GM10847 (cell line): Measurements from ENCODE around the gene IMPDH2.
A peak's percentile ranks its signal among the peaks of the same experiment; 100 is the strongest.

Source experiments
- POLR2A ChIP-seq: IDR thresholded peaks from 2 replicates; pipeline ENCODE4 v1.6.1; 2011; ENCODE audit not compliant: insufficient read length; ENCODE audit errors: extremely low read depth

IMPDH2 gene

DNA sequence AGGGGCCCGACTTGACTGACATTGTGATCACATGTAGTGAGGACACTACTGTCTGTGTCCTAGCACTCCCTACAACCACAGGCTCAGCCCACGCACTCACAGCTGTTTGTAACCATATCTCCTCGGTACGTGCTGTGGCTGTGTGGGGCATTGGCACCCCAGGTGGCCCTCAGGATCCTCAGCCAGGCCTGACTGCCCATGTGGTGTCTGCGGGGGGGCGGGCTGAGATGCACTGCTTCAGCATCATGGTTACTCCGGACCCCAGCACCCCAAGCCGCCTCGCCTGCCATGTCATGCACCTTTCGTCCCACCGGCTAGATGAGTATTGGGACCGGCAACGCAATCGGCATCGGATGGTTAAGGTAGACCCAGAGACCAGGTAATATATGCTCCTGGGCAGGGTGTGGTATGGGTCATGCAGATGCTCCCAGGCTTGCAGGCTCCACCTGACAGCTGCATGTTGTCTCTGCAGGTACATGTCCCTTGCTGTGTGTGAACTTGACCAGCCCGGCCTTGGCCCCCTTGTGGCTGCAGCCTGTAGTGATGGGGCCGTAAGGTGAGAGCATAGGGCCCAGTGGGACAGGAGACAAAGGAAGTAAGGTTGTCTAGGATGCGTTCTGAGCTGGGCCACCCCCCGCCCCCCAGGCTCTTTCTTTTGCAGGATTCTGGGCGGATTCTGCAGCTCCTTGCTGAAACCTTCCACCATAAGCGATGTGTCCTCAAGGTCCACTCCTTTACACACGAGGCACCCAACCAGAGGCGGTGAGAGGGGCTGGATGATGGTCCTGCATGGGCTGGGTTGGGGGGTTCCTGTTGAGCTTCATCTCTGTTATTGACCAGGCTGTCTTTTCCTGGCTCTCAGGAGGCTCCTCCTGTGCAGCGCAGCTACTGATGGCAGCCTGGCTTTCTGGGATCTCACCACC lies 15.2 kb downstream of the IMPDH2 start:
- no peak for TF ChIP-seq POLR2A

GRCh38 chr3:49013113-49013737 lies 16.0 kb downstream of the IMPDH2 start:
- no peak for TF ChIP-seq POLR2A

GRCh38 chr3:49012441-49013017 lies 16.7 kb downstream of the IMPDH2 start:
- TF ChIP-seq POLR2A: no peak

- no peak for TF ChIP-seq POLR2A
Measured at GRCh38 chr3:49009396-49009795, 19.8 kb downstream of the IMPDH2 start.

DNA sequence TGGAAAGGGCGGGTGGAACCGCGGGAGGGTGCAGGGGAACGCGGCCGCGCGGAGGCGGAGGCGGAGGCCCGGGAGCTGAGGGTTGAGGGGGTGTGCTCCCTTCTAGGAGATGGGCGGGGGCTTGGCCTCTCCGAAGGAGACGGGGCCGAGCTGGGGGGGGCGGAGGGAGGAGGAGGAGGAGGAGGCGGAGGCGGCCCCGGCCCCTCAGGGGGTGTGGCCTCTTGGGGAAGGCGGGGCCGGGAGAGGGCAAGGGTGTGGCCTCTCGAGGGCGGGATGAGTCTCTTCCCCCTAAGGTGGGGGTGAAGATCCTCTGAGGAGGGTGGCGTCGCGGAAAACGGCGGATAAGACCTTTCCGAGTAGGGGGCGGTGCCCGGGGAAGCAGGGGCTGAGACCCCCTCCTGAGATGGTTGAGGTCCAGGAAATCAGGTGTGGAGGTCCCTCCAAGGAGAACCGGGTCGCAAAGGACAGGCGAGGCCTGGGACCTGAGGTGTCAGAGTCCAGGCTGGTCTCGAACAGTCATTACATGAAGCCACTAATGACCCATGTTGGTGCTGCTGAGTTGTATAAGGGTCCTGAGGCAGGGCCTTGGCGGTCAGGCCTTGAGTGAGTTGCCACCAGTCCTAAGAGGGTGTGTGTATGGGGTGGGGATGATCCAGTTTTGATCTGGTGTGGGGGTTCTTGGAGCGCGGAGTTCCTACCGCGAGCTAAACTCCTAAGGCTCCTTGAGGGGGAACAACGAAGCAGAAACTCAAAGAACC lies 21.2 kb downstream of the IMPDH2 start:
- no peak for TF ChIP-seq POLR2A

DNA sequence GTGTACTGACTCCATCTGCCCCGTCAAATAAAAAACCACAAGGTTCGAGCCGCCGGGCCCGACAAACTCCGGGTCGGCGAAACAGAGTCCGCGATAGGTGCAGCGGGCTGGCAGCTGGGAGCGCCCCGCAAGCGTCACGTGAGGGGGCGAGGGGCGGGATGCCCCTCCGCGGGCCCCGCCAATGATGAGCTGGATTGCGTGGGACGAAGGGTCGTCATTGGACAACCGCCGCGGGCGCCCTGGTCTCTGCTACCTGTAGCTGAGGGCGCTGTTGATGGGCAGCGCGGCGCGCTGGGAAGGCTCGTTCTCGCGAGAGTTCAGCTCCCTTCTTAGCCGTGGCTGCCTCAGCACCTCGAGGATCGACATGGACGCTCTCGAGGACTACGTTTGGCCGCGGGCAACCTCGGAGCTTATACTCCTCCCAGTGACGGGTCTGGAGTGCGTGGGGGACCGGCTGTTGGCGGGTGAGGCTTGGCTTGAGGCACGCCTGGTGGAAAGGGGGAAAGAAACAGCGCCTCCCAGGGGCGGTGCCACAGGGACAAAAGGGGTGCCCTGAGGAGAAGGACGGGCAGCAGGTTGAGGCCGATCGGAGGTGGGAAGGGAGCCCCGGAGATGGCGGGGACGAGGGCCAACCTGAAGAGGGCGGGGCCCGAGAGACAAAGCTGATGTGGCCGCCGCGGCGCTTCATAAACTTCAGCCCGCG lies 22.0 kb downstream of the IMPDH2 start, which contains the start of gene WDR6:
Gene WDR6 (plus strand): TSS at position 324 of the 703 bp plus-strand sequence. CDS start 41 bp downstream, at position 365.
- peak; percentile 68 for TF ChIP-seq POLR2A

GRCh38 chr3:49006408-49007067 lies 22.7 kb downstream of the IMPDH2 start:
- no peak for TF ChIP-seq POLR2A

DNA sequence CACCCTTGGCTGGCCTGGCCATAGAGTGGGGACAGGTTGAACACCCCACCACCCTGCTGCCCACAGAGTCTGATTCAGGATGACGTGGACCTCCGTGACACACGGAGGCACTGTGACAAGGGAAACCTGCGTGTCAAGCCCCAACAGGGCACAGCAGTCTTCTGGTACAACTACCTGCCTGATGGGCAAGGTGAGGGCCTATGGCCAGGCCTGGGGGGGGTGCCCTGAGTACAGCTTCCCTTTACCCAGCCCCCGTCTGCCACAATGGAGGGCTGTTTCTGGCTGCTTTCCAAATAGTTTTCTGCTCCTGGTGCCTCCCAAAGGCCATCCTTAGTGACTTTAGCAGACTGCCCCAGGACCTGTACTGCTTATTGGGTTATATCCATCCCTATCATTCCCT lies 23.2 kb downstream of the IMPDH2 start:
- no peak for TF ChIP-seq POLR2A

DNA sequence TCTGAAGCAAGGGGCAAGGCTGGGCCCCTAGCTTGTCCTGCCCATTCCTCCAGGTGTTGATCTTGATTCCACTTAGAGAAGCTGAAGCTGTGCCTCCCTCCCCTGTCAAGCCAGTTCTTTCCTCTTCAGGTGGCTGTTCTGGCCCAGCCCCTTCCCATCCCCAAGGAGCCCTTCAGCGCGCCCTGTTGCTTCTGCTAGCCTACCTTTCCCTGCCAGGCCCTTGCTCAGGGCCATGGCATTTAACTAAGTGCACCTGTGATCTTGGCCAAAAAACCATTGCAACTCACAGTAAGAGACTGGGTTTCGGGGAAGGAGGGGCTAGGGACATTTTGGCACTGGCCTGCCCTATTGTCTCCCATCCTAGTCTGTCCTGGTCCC lies 23.9 kb downstream of the IMPDH2 start:
- TF ChIP-seq POLR2A: no peak

DNA sequence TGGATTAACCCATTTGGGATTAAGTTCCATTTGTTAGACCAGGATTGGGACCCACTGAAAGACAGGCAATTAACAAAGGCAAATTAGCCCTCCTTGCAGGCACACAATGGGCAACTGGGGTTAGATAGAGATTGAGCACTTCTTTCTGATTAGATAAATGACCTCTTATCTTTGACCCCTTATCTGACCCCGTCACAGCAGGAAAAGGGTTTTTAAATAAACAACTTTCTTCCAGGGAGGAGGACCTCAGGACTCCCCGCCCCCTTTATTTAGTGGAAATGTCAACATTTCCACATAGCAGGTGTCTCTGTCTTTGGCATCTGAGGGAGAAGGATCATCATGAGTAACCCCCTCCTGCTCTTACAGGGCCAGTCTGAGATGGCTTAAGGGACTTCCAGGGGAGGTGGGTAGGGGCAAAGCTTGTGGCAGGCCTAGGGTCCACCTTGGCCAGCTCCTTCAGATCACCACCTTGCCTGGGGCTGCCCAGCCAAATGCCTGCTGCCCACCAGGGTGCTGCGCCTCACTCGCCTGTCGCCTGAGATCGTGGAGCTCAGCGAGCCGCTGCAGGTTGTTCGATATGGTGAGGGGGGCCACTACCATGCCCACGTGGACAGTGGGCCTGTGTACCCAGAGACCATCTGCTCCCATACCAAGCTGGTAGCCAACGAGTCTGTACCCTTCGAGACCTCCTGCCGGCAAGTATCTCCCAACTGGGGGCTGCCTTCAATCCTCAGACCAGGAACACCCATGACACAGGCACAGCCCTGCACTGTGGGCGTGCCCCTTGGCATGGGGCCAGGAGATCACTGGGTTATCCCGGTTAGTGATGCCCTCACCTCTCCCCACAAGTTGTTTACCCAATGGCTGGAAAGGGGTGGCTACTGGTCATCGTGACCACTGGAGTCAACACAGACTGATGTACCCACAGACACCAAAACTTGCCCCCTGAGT lies 24.6 kb downstream of the IMPDH2 start:
- TF ChIP-seq POLR2A: no peak

DNA sequence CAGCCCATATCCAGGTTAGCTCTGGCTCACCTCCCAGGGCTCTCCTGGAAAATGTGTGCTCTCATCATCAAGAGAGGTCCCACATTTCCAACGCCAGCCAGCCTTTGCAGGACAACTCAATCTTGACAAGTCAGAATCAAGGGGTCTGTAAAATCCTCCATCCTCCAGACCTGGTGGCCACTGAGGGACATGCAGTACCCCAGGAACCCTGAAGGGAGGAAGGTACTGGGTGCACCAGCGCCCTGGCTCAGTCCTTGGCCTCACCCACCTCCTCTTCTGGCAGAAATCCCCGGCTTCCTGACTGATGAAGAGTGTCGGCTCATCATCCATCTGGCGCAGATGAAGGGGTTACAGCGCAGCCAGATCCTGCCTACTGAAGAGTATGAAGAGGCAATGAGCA lies 28.0 kb downstream of the IMPDH2 start:
- no peak for TF ChIP-seq POLR2A

DNA sequence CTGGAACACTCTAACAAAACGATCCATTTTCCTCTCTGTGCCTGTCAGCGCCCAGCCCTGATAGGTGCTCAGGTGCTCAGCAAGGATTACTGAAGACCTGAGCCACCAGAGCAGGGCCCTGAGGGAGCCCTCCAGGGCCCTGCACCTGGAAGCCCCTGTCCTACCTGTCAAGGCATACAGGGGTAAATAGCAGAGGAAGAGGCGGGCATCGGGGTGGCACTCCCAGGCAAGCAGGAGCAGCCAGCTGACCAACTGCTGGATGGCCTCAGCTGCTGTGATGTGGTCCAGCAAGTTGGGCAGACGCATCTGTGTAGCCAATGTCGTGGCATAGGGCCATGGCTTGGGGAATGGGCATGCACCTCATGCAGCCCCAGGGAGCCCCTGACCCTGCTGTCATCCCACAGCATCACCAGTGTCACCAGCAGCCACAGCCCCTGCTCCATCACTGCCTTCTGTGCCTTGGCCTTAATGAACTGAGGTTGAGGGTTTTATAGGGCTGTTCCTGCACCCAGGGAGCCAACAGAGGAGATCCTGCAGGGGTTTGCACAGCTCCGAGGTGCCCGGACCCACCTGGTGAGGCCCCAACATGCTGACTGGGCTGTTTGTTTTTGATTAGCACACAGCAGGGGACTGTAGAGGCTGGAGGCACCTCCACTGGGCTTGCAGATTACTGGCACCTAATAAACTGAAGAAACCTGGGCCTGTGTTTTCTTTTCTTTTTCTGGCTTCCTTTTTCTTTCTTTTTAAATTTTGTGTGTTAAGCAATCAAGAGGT lies 29.9 kb downstream of the IMPDH2 start:
- TF ChIP-seq POLR2A: no peak
